ENCODE results near the gene ZNF567.

Gene ZNF567

DNA sequence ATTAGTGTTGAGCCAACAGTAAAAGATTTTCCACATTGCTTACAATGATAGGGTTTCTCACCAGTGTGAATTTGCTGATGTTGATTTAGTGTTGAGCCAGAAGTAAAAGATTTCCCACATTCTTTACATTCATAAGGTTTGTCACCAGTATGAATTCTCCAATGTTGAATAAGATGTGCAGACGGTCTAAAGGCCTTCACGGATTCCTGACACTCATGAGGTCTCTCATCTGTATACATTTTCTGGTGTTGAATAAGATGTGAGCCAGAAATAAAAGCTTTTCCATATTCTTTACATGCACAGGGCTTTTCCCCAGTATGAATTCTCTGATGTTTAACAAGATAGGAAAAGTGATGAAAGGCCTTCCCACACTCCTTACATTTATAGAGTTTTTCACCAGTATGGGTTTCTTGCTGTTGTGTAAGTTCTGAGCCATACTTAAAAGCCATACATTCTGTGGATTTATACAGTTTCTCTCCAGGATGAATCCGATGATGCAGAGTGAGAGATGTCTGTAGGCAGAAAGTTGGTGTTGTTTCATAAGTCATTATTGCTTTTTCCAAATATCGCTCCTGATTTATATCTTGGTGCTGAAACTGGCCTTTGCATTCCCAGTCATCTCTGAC lies 62.8 kb downstream of the ZNF567 start:
- DNase-seq (ENCODE audit: low read depth in 2 of 2, low spot score in 1 of 2): no peak

All from stimulated activated CD8-positive, alpha-beta memory T cell treated with anti-CD3 and anti-CD28 coated beads, Interleukin-4, amount 100 ng/mL, for 1 hour (primary cell).